ENCODE data around the gene SLC2A1.

Gene SLC2A1

DNA sequence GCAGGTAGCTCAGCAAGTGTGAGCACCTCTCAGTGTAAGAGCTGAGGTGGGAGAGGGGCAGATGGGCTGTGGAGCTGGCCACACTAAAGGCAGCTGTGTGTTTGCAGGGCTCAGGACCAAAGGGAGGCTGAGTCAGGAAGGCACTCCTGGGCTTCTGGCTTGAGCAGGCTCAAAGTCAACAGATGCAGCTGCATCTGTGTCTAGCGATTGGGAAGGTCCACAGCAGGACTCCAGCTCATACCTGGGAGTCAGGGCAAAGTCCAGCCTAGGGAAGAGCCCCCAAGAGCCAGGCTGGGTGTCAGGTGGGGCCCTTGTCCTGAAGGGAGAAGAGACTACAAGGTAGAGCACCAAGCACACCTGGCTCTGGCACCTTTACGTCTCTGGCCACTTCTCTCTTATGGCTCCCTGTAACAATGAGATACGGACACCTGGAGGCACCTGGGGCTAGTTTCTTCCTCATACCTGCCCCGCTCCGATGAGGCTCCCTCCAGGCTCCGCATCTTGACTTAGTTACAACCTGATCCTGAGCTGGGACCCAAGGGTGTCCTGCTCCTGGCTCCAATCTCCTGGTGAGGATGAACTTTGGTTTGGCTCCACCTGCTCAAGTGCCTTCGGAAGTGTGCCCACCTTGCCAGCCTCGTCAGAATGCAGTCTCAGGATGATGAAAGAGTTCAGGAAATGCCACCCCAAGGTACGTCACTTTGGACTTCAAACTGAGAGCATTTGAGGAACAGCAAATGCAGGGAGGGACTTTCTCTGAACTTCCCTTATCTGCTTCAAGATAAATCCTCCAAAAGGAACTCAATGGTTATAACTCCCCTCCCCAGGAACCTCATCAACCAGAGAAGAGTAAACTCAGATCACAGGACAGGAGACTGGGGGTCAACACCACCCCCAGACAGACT lies 21.5 kb upstream of the SLC2A1 start:
- no peak for DNase-seq

DNA sequence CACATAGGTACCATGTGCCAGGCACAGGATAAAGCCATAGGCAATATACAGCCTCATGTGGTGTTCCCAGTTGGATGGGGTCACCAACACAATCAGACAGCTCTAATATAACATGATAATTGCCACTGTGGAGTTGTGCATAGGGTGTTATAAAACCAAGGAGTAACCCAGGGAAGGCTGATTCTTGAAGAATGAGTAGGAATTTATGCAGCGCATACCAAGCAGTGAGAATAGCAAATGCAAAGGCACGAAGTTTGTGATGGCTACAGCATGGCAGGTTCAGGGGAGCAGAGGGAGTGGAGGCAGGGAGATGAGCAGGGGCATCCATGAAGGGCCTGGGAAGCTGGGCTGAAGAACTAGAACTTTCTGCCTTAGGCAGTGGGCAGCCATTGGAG lies 20.4 kb upstream of the SLC2A1 start:
- no peak for DNase-seq

DNA sequence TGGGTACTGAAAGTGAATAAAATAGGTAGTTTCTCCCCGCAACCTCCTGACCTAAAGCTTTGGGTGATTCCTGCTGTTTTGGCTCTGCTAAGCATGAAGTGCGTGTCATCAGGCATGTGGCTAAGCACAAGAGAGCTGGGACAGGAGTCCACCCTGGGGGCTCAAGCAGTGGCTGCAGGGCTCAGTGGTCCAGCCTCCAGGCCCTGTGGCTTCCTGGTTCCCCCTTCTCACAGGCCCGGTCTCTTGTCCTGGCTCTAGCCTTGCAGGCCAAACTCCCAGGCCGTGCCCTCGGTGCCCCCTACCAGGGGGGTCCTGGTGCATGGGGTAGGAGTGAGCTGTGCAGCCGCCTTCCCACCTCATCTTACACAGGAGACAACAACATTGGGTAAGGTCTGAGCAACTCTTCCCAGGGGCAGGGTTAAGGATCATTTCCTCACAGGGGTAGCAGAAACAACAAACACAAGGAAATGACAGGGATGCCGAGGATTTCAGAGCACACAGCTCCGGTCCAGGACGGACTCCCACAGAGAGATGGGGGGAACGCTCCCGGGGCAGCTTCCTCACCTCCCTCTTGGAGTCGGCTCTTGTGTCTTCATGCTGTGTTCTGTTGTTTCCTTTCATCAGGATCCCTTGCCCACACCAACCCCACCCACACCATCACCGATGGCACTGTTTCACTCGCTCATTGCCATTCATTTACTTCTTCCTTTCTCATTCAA lies 19.8 kb upstream of the SLC2A1 start:
- no peak for DNase-seq

DNA sequence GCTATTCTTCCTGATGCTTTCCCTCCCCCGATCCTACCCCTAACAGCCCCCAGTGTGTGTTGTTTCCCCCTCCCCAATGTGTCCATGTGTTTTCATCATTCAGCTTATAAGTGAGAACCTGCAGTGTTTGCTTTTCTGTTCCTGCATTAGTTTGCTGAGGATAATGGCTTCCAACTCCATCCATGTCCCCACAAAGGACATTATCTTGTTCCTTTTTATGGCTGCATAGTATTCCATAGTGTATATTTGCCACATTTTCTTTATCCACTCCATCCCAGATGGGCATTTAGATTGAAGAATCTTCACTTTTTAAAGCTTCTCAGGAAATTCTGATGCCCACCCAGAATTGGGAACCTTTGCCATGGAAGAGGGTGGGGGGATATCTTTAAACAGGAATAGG lies 19.0 kb upstream of the SLC2A1 start:
- no peak for DNase-seq

DNA sequence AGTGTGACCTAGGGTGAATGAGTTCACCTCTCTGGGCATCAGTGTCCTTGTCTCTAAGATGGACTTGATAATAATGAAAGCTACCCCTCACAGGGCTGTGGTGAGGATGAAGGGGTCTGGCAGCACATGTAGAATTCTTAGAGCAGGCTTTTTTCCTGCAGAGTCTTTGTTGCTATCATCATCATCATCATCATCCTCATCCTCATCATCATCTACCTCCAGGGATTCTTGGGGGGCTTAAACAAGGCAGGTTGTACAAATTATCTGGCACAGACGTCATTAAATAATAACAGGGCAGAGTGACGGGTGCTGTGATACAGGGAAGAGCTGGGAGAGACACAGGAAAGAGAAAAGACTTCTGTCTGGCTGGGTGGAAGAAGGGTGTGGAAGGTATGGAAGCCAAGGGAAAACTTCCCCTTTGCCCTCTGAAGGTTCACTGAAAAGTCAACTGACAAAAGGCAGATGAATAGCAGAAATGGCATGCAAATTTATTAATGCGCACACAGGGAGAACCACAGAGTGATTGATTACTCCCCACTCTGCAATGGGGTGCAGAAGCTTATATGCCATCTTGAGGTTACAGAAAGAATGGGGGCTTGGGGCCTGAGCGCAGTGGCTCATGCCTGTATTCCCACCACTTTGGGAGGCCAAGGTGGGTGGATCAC lies 17.0 kb upstream of the SLC2A1 start:
- DNase-seq = no peak

- no peak for DNase-seq
Measured at GRCh38 chr1:42974767-42975437, 16.2 kb upstream of the SLC2A1 start.

GRCh38 chr1:42973799-42974198 lies 15.1 kb upstream of the SLC2A1 start:
- no peak for DNase-seq

DNA sequence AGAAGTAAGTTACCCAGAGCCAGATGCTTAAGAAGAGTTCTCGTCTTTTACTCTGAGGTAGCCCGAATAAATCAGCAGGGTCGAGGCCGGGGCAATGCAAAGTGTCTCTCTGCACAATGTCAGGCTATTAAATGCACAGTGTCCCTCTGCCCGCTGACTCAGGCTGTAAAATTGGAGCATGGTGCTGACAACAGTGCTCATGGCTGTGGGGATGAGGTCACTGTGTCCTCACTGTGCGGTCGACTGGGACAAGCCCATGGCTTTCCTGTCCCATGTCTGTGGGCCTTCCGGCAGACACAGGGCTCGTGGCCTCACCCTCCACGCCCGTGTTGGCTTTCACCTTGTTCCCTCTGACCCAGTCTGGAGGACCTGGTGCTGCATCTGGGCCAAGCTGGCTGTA lies 14.6 kb upstream of the SLC2A1 start:
- no peak for DNase-seq

DNA sequence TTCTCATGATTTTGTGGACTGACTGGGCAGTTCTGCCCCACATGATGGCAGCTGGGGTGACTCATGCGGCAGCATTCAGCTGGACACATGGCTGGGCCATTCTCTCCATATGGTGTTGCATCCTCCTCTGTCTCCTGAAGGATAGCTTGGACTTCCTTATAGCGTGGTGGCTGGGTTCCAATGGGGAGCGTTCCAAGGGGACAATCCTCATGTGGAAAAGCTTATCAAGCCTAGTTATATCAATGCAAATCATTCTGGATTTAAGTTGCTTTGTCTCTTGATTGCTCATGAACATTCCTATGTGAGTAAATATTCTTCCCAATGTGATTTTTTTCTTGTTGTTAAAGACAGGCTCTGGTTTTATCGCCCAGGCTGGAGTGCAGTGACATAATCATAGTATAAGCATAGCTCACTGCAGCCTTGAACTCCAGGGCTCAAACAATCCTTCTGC lies 13.2 kb upstream of the SLC2A1 start:
- DNase-seq = no peak

DNA sequence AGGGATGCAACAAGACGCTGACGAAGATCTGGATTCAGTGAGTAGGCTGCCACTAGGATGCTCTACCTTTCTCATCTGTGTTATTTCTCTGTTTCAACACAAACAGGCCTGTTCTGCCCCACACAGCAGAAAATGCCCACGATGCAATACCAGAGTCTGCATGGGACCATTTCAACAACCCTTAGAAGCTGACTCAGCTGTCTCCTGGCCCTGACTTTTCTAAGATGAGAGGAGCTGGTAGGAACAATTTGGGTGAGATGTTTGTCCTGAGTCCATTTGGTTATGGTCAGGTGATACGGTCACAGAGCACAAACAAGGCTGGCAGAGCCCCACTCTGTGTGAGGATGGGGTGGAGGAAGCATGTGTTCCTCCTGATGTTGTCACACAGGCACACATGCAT lies 11.5 kb upstream of the SLC2A1 start:
- DNase-seq = no peak

DNA sequence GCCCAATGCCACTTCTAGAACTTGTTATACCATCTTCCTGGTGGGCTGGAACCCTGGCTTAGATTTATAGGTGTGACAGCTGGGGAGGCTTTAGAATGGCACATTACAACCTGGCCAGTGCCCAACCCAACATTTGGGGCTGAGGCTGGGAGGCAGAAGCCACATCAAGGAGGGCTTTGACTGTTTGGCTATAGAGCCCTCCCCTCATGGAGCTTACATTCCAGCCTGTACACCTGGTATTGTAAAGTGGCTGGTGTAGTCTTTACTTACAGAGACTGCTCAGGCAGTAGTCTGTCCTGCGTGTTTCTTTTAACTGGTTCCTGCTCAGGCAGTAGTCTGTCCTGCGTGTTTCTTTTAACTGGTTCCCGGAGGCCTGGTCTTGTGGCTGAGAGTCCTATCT lies 10.0 kb upstream of the SLC2A1 start:
- DNase-seq = no peak

- no peak for DNase-seq
Measured at GRCh38 chr1:42966688-42967612, 8.3 kb upstream of the SLC2A1 start.

DNA sequence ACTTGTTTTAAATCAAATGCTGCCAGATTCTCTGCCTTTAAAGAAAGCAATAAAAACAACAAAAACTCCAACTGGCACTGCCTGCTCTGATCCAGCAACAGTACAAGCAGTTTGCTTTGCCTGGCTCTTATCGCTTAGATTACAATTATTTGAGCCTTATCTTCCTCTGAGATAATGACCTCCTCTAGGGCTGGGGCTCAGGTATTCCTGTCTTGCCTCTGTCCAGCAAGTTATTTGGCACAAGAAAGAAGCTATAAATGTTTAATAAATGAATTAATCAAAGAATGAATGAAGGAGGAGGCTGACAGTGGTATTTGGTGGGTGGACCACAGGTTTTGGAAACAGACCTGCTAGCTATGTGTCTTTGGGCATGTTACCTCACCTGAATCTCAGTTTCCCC lies 6.7 kb upstream of the SLC2A1 start:
- DNase-seq = no peak

GRCh38 chr1:42964044-42964812 lies 5.6 kb upstream of the SLC2A1 start:
- DNase-seq = no peak

DNA sequence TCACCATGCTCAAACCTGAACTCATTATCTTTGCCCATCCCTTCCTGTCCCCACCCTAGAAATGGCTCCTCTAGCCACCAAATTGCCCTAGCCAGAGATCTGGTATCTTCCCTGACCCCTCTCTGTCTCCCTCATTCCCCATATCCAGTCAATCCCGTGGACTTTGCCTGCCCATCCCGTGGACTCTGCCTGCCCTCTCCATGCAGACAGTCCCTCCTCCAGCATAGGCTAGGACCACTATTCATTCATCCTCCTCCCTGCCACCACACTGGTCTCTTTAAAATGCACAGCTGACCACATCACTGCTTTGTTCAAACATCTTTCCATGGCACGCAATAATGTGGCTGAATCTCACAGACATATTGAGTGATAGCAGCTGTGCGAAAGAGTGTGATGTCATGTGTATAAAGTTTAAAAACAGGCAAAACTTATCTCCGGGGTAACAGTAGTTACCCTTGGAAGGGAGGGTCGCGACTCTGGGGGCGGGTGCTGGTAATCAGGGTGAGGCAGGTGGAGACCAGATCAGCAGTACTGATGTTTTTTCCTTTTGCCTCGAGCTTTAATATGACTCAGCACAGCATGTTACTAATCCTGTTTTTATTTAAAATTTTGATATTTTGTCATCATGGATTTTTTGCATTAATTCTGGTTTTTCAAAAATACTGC lies 4.8 kb upstream of the SLC2A1 start:
- DNase-seq = no peak

DNA sequence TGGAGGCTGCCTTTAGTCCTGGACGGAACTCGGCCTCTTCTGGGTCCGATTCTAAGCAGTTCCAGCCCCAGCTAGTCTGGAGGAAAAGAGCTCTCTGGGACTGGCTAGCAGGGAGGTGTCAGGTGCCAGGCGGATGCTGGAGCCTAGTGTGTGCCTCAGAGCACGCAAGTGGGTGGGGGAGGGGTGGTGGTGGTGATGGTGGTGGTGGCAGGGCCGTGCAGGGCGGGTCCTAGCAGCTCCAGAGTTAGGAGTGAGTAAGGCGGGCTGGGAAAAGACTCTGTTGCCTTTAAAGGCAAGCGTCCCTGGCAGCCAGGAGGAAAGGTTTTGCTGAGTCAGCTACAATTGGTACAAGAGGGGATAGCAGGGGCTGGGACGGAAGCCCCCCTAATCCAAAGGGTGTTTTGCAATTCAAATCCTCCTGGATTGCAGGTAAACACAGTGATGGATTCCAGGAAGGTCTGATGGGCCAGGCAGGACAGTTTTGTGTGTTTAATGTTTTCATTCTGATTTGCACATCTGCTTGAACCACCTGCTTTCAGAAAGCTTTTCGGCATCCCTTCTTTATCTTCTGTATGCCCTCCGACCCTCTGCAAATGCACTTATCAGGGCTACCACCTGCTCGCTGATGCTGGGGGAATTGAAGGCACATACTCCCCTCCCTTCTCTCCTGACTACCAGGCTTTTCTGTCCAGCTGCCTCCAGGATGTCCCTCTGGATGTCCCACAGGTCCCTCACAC lies 4.1 kb upstream of the SLC2A1 start:
- DNase-seq = no peak

DNA sequence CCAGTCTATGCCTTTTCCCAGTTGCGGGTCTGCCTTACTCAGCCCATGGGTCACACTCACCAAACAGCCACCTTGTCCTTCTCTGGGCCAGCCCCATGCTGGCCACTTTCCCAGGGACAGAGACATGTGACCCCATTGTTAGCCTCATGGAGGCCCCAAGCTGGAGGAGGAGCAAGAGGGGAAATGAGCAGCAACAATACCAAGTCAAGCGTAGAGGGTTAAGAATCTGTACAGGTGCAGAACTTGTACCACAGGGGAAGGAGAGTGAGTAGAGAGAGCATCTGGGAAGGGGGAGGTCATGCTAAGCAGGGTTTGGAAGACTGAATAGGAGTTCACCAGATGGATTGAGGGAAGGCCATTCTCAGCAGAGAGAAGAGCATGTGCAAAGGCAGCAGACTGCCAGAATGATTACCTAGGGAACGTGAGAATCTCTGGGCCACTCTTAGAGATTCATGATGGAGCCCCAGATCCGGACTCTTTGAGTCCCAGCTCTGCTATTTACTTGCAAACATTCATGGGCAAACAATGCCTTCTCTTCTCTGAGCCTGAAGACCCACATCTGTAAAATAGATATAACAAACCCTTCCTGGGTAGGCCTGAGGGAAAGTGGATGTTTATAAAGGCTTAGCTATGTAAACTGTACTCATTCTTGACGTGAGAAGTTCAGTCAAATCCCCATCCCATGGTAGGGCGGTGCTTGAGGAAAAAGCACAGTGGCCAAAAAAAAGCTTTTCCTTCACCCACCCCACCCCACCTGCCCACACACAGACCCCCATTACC lies 2.8 kb upstream of the SLC2A1 start:
- DNase-seq = no peak

DNA sequence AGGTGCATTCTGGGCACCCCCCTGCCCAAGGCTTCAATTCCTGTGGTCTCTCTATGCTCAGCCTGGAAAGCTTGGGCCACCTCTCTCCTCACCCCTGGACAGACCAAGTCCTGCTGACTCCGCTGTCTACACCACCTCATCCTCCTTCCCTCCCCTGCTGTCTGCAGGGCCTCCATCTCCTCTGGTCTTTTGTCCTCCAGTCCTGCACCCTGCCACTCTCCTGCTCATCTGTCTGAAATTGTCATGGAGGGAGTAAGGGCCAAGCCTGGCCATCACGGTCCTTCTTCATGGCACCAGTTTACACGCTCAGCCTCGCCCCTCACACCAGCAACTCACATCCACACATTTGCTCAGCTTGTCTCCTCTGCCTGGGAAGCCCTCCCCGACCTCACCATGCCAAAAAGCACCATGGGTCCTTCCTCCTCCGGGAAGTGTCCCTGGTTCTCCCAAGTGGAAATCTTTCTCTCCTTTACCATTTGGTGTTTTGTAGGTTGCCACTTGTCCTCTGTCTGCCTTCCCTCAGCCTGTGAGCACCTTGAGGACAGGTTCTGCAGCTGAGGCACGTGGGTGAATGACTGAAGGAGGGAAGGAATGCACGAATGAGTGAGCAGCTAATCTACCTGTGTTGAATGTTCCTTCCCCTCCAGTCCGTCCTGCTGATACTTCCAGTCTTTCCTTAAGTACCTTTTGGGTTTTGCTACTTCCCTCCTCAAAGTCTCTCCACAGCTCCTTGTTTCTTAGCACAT lies 2.1 kb upstream of the SLC2A1 start:
- DNase-seq = no peak

- DNase-seq = no peak
Measured at GRCh38 chr1:42960122-42960390, 1.4 kb upstream of the SLC2A1 start.
